ENCODE data around the gene APBB1IP.

The APBB1IP gene

DNA sequence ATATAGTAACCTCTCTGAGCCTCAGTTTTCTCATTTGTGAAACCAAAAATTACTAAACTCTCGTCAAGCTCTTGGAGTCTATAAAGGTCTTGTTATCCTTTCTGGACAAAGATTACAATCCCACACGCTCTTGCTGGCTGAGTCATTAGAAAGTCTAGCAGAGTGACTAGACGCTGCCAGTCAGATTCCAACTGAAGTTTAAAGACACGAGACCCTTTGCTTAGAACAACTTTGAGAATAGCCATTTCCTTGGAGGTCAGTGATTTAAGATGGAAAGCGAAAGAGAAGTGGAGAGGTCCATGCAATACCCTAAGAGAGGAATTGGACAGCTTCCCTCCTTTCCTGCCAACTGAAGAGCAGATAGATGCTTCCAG, 119.5 kb downstream of the APBB1IP start:
- Histone ChIP-seq H3K36me3 (ENCODE audit: low read length) (peaks cover 39% of the 10 kb centered on the region), H3F3A (ENCODE audit: insufficient read depth) (no peaks in the 10 kb centered on the region), H3K4me3 (ENCODE audit: insufficient read depth, low read length, poor library complexity, severe bottlenecking) (no peak overlapping the region), H4K20me1 (ENCODE audit: low read depth, low read length) (no peaks in the 10 kb centered on the region), H3K4me2 (ENCODE audit: low read depth, low read length, poor library complexity, severe bottlenecking) (no peak overlapping the region), H3K79me2 (ENCODE audit: insufficient read depth, low read length) (no peaks in the 10 kb centered on the region), H3K27ac (ENCODE audit: low read depth, low read length) (no peak overlapping the region), H3K9me2 (replicated peaks; ENCODE audit: insufficient read depth, low read length) (no peaks in the 10 kb centered on the region), H3K9me3 (ENCODE audit: insufficient read depth, low read length) (no peaks in the 10 kb centered on the region), H3K27me3 (ENCODE audit: low read length) (no peaks in the 10 kb centered on the region), H2AFZ (ENCODE audit: low read depth, low read length, severe bottlenecking) (no peak overlapping the region), H3K9ac (ENCODE audit: low read length) (no peak overlapping the region)
- TF ChIP-seq CTCF (IDR thresholded peaks at IDR 0.05; ENCODE audit: insufficient read depth, low read length, poor library complexity, severe bottlenecking) (no peak), EZH2phosphoT487 (conservative IDR thresholded peaks at IDR 0.05; ENCODE audit: low read length) (no peak)

DNA sequence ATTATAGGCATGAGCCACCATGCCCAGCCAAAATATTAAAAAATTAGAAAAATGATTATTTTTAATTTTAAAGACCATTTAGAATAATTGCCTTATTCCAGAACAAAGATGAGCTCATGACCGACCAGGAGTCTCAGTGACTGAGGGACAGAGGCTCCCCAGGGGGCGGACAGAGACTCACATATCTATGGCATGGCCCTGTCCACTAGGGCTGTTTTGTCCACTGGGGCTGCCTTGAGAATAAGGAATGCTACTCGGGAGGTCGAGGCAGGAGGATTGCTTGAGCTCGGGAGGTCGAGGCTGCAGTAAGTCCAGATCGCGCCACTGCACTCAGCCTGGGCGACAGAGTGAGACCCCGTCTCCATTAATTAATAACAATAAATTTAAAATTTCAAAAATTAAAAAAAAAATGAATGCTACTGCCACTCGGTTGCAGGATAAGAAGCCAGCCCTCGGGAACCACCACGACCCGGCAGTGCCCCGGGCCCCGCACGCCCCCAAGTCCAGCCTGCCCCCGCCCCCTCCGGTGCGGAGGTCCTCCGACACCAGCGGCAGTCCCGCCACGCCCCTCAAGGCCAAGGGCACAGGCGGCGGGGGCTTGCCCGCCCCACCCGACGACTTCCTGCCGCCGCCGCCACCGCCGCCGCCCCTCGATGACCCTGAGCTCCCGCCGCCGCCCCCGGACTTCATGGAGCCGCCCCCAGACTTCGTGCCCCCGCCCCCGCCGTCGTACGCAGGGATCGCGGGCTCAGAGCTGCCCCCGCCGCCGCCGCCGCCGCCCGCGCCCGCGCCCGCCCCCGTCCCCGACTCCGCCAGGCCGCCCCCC, 128.6 kb downstream of the APBB1IP start:
- Histone ChIP-seq H3K27ac (ENCODE audit: low read depth, low read length) (no peak overlapping the region), H3K36me3 (ENCODE audit: low read length) (peaks cover 66% of the 10 kb centered on the region), H3K79me2 (ENCODE audit: insufficient read depth, low read length) (no peaks in the 10 kb centered on the region), H4K20me1 (ENCODE audit: low read depth, low read length) (no peaks in the 10 kb centered on the region), H3K9me3 (ENCODE audit: insufficient read depth, low read length) (no peaks in the 10 kb centered on the region), H3K9ac (ENCODE audit: low read length) (no peak overlapping the region), H3K27me3 (ENCODE audit: low read length) (no peaks in the 10 kb centered on the region), H3K9me2 (replicated peaks; ENCODE audit: insufficient read depth, low read length) (no peaks in the 10 kb centered on the region), H3K4me3 (ENCODE audit: insufficient read depth, low read length, poor library complexity, severe bottlenecking) (no peak overlapping the region), H3F3A (ENCODE audit: insufficient read depth) (no peaks in the 10 kb centered on the region), H2AFZ (ENCODE audit: low read depth, low read length, severe bottlenecking) (no peak overlapping the region), H3K4me2 (ENCODE audit: low read depth, low read length, poor library complexity, severe bottlenecking) (no peak overlapping the region)
- no peak for TF ChIP-seq EZH2phosphoT487 (conservative IDR thresholded peaks at IDR 0.05; ENCODE audit: low read length)
- TF ChIP-seq CTCF (IDR thresholded peaks at IDR 0.05; ENCODE audit: insufficient read depth, low read length, poor library complexity, severe bottlenecking), result no peak

- Histone ChIP-seq H2AFZ (ENCODE audit: low read depth, low read length, severe bottlenecking) (no peak overlapping the region), H4K20me1 (ENCODE audit: low read depth, low read length) (no peaks in the 10 kb centered on the region), H3K9ac (ENCODE audit: low read length) (no peak overlapping the region), H3K9me2 (replicated peaks; ENCODE audit: insufficient read depth, low read length) (no peaks in the 10 kb centered on the region), H3K9me3 (ENCODE audit: insufficient read depth, low read length) (no peaks in the 10 kb centered on the region), H3K27me3 (ENCODE audit: low read length) (no peaks in the 10 kb centered on the region), H3K4me3 (ENCODE audit: insufficient read depth, low read length, poor library complexity, severe bottlenecking) (no peak overlapping the region), H3K79me2 (ENCODE audit: insufficient read depth, low read length) (no peaks in the 10 kb centered on the region), H3K4me2 (ENCODE audit: low read depth, low read length, poor library complexity, severe bottlenecking) (no peak overlapping the region), H3F3A (ENCODE audit: insufficient read depth) (no peaks in the 10 kb centered on the region), H3K27ac (ENCODE audit: low read depth, low read length) (no peak overlapping the region), H3K36me3 (ENCODE audit: low read length) (peaks cover 66% of the 10 kb centered on the region)
- TF ChIP-seq CTCF (IDR thresholded peaks at IDR 0.05; ENCODE audit: insufficient read depth, low read length, poor library complexity, severe bottlenecking) (no peak), EZH2phosphoT487 (conservative IDR thresholded peaks at IDR 0.05; ENCODE audit: low read length) (no peak)
Observed at GRCh38 chr10:26567351-26567721, 129.2 kb downstream of the APBB1IP start.
